ENCODE data around the gene CD3G.

The CD3G gene

GRCh38 chr11:118382954-118383353 lies 38.8 kb downstream of the CD3G start:
- Histone ChIP-seq H3K4me2 (ENCODE audit: insufficient read depth, low read length, poor library complexity, severe bottlenecking) (no peak overlapping the region), H3K4me1 (ENCODE audit: control insufficient read depth in 2 of 2, insufficient read depth in 1 of 2, low read depth in 1 of 2, low read length in 2 of 2) (no peaks in the 10 kb centered on the region), H3K4ac (ENCODE audit: low read length) (no peak overlapping the region), H3K4me3 (ENCODE audit: low read length in 2 of 2) (no peak overlapping the region), H3K9ac (ENCODE audit: low read depth, low read length, poor library complexity) (no peak overlapping the region), H3K23ac (ENCODE audit: low read depth, low read length, poor library complexity) (no peak overlapping the region), H2BK120ac (ENCODE audit: low read depth, low read length) (no peak overlapping the region), H3K27ac (replicated peaks; ENCODE audit: low read length) (no peak overlapping the region), H3K18ac (ENCODE audit: low read length) (no peak overlapping the region), H2BK5ac (ENCODE audit: low read length) (no peak overlapping the region), H4K8ac (ENCODE audit: low read depth, low read length) (no peak overlapping the region), H2BK15ac (ENCODE audit: low read length) (no peak overlapping the region), H3K14ac (ENCODE audit: low read length) (no peak overlapping the region), H2AK5ac (ENCODE audit: low read depth, low read length) (no peak overlapping the region), H2BK12ac (ENCODE audit: low read length) (no peak overlapping the region), H2AFZ (ENCODE audit: low read length) (no peak overlapping the region), H4K91ac (ENCODE audit: low read depth, low read length, poor library complexity) (no peak overlapping the region), H3K27me3 (ENCODE audit: control insufficient read depth in 3 of 3, insufficient read depth in 3 of 3, low read depth in 1 of 3, low read length in 3 of 3) (no peaks in the 10 kb centered on the region), H3K9me3 (replicated peaks in 1 of 2; ENCODE audit: control insufficient read depth in 2 of 2, insufficient read depth in 1 of 2, low read depth in 1 of 2, low read length in 2 of 2) (no peaks in the 10 kb centered on the region), H3K36me3 (replicated peaks in 1 of 2; ENCODE audit: control insufficient read depth in 2 of 2, insufficient read depth in 2 of 2, low read length in 2 of 2) (peaks cover 34 to 100% of the 10 kb centered on the region in 2 donors), H3K79me1 (ENCODE audit: low read depth, low read length) (no peaks in the 10 kb centered on the region)
- WGBS, 2 donors (ENCODE audit: extremely low coverage in 2 of 2, insufficient read length in 2 of 2, insufficient replicate concordance in 1 of 2) = no CpG with 5 or more reads among the region's 3 CpGs
- no peak for DNase-seq (ENCODE audit: low spot score)

- H3K9me3 ChIP-seq (replicated peaks in 1 of 2; ENCODE audit: control insufficient read depth in 2 of 2, insufficient read depth in 1 of 2, low read depth in 1 of 2, low read length in 2 of 2) = no peaks in the 10 kb centered on the region
- no peak overlapping the region for H3K9ac ChIP-seq (ENCODE audit: low read depth, low read length, poor library complexity)
- no peak overlapping the region for H3K4ac ChIP-seq (ENCODE audit: low read length)
- H2BK120ac ChIP-seq (ENCODE audit: low read depth, low read length) = no peak overlapping the region
- no peak overlapping the region for H4K91ac ChIP-seq (ENCODE audit: low read depth, low read length, poor library complexity)
- peaks cover 34 to 100% of the 10 kb centered on the region in 2 donors for H3K36me3 ChIP-seq (replicated peaks in 1 of 2; ENCODE audit: control insufficient read depth in 2 of 2, insufficient read depth in 2 of 2, low read length in 2 of 2)
- no peak overlapping the region for H3K4me2 ChIP-seq (ENCODE audit: insufficient read depth, low read length, poor library complexity, severe bottlenecking)
- no peak overlapping the region for H3K4me3 ChIP-seq (ENCODE audit: low read length in 2 of 2)
- H3K14ac ChIP-seq (ENCODE audit: low read length) = no peak overlapping the region
- H2AK5ac ChIP-seq (ENCODE audit: low read depth, low read length) = no peak overlapping the region
- H3K4me1 ChIP-seq (ENCODE audit: control insufficient read depth in 2 of 2, insufficient read depth in 1 of 2, low read depth in 1 of 2, low read length in 2 of 2) = no peaks in the 10 kb centered on the region
- no peaks in the 10 kb centered on the region for H3K27me3 ChIP-seq (ENCODE audit: control insufficient read depth in 3 of 3, insufficient read depth in 3 of 3, low read depth in 1 of 3, low read length in 3 of 3)
- no peak overlapping the region for H2BK15ac ChIP-seq (ENCODE audit: low read length)
- no peak overlapping the region for H2AFZ ChIP-seq (ENCODE audit: low read length)
- H3K23ac ChIP-seq (ENCODE audit: low read depth, low read length, poor library complexity) = no peak overlapping the region
- no peak overlapping the region for H4K8ac ChIP-seq (ENCODE audit: low read depth, low read length)
- no peak overlapping the region for H3K18ac ChIP-seq (ENCODE audit: low read length)
- H3K27ac ChIP-seq (replicated peaks; ENCODE audit: low read length) = no peak overlapping the region
- no peak overlapping the region for H2BK5ac ChIP-seq (ENCODE audit: low read length)
- no peak for DNase-seq (ENCODE audit: low spot score)
- no CpG with 5 or more reads among the region's 3 CpGs for WGBS, 2 donors (ENCODE audit: extremely low coverage in 2 of 2, insufficient read length in 2 of 2, insufficient replicate concordance in 1 of 2)
- H3K79me1 ChIP-seq (ENCODE audit: low read depth, low read length) = no peaks in the 10 kb centered on the region
- H2BK12ac ChIP-seq (ENCODE audit: low read length) = no peak overlapping the region
Observed at GRCh38 chr11:118383657-118384056, 39.5 kb downstream of the CD3G start.

- DNase-seq (ENCODE audit: low spot score) = no peak
- peaks cover 10 to 75% of the 10 kb centered on the region in 2 donors for H3K36me3 ChIP-seq (replicated peaks in 1 of 2; ENCODE audit: control insufficient read depth in 2 of 2, insufficient read depth in 2 of 2, low read length in 2 of 2)
- no peak overlapping the region for H2BK12ac ChIP-seq (ENCODE audit: low read length)
- H3K9me3 ChIP-seq (replicated peaks in 1 of 2; ENCODE audit: control insufficient read depth in 2 of 2, insufficient read depth in 1 of 2, low read depth in 1 of 2, low read length in 2 of 2) = no peaks in the 10 kb centered on the region
- no peak overlapping the region for H3K18ac ChIP-seq (ENCODE audit: low read length)
- no peak overlapping the region for H3K4ac ChIP-seq (ENCODE audit: low read length)
- H4K8ac ChIP-seq (ENCODE audit: low read depth, low read length) = no peak overlapping the region
- H4K91ac ChIP-seq (ENCODE audit: low read depth, low read length, poor library complexity) = no peak overlapping the region
- no peak overlapping the region for H3K4me3 ChIP-seq (ENCODE audit: low read length in 2 of 2)
- no peak overlapping the region for H3K4me2 ChIP-seq (ENCODE audit: insufficient read depth, low read length, poor library complexity, severe bottlenecking)
- WGBS, 2 donors (ENCODE audit: extremely low coverage in 2 of 2, insufficient read length in 2 of 2, insufficient replicate concordance in 1 of 2) = no CpG with 5 or more reads among the region's 6 CpGs
- H3K27ac ChIP-seq (replicated peaks; ENCODE audit: low read length) = no peak overlapping the region
- no peak overlapping the region for H2BK15ac ChIP-seq (ENCODE audit: low read length)
- H3K79me1 ChIP-seq (ENCODE audit: low read depth, low read length) = peaks cover 3% of the 10 kb centered on the region
- no peak overlapping the region for H2BK120ac ChIP-seq (ENCODE audit: low read depth, low read length)
- peaks cover 0 to 2% of the 10 kb centered on the region in 2 donors for H3K4me1 ChIP-seq (ENCODE audit: control insufficient read depth in 2 of 2, insufficient read depth in 1 of 2, low read depth in 1 of 2, low read length in 2 of 2)
- H2AFZ ChIP-seq (ENCODE audit: low read length) = no peak overlapping the region
- no peak overlapping the region for H2AK5ac ChIP-seq (ENCODE audit: low read depth, low read length)
- no peaks in the 10 kb centered on the region for H3K27me3 ChIP-seq (ENCODE audit: control insufficient read depth in 3 of 3, insufficient read depth in 3 of 3, low read depth in 1 of 3, low read length in 3 of 3)
- H3K23ac ChIP-seq (ENCODE audit: low read depth, low read length, poor library complexity) = no peak overlapping the region
- H2BK5ac ChIP-seq (ENCODE audit: low read length) = no peak overlapping the region
- H3K9ac ChIP-seq (ENCODE audit: low read depth, low read length, poor library complexity) = no peak overlapping the region
- no peak overlapping the region for H3K14ac ChIP-seq (ENCODE audit: low read length)
Observed at GRCh38 chr11:118396097-118396501, 52.0 kb downstream of the CD3G start.

GRCh38 chr11:118397448-118397847 lies 53.3 kb downstream of the CD3G start:
- Histone ChIP-seq H3K79me1 (ENCODE audit: low read depth, low read length) (peaks cover 3% of the 10 kb centered on the region), H3K36me3 (replicated peaks in 1 of 2; ENCODE audit: control insufficient read depth in 2 of 2, insufficient read depth in 2 of 2, low read length in 2 of 2) (peaks cover 10 to 66% of the 10 kb centered on the region in 2 donors), H2BK5ac (ENCODE audit: low read length) (no peak overlapping the region), H3K9me3 (replicated peaks in 1 of 2; ENCODE audit: control insufficient read depth in 2 of 2, insufficient read depth in 1 of 2, low read depth in 1 of 2, low read length in 2 of 2) (no peaks in the 10 kb centered on the region), H2AK5ac (ENCODE audit: low read depth, low read length) (no peak overlapping the region), H2AFZ (ENCODE audit: low read length) (no peak overlapping the region), H3K4me2 (ENCODE audit: insufficient read depth, low read length, poor library complexity, severe bottlenecking) (no peak overlapping the region), H2BK12ac (ENCODE audit: low read length) (no peak overlapping the region), H3K18ac (ENCODE audit: low read length) (no peak overlapping the region), H3K27me3 (ENCODE audit: control insufficient read depth in 3 of 3, insufficient read depth in 3 of 3, low read depth in 1 of 3, low read length in 3 of 3) (no peaks in the 10 kb centered on the region), H4K8ac (ENCODE audit: low read depth, low read length) (no peak overlapping the region), H3K23ac (ENCODE audit: low read depth, low read length, poor library complexity) (no peak overlapping the region), H4K91ac (ENCODE audit: low read depth, low read length, poor library complexity) (no peak overlapping the region), H3K27ac (replicated peaks; ENCODE audit: low read length) (no peak overlapping the region), H3K9ac (ENCODE audit: low read depth, low read length, poor library complexity) (no peak overlapping the region), H3K4ac (ENCODE audit: low read length) (no peak overlapping the region), H2BK120ac (ENCODE audit: low read depth, low read length) (no peak overlapping the region), H3K14ac (ENCODE audit: low read length) (no peak overlapping the region), H3K4me1 (ENCODE audit: control insufficient read depth in 2 of 2, insufficient read depth in 1 of 2, low read depth in 1 of 2, low read length in 2 of 2) (peaks cover 0 to 2% of the 10 kb centered on the region in 2 donors), H2BK15ac (ENCODE audit: low read length) (no peak overlapping the region), H3K4me3 (ENCODE audit: low read length in 2 of 2) (no peak overlapping the region)
- DNase-seq (ENCODE audit: low spot score) = no peak

Data from neuronal stem cell (in vitro differentiated cells).